ENCODE results near the gene CCDC60.
A peak's percentile ranks its signal among the peaks of the same experiment; 100 is the strongest.

The CCDC60 gene

GRCh38 chr12:119391673-119392072, 57.1 kb downstream of the CCDC60 start:
- DNase-seq: no peak

GRCh38 chr12:119393677-119394076, 59.1 kb downstream of the CCDC60 start:
- no peak for DNase-seq

DNA sequence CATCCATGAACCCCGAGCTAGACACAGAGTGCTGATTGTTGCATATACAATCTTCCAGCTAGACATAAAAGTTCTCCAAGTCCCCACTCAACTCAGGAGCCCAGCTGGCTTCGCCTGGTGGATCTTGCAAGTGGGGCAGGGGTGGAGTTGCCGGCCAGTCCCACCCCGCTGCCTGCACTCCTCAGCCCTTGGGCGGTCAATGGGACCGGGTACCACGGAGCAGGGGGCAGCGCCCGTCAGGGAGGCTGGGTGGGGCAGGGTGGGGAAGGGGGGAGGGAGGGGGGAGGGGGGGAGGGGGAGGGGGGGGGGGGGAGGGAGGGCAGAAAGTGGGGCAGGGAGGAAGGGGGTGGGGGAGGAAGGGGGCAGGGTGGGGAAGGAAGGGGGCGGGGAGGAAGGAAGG, 63.0 kb downstream of the CCDC60 start:
- DNase-seq: no peak

- no peak for DNase-seq
Observed at GRCh38 chr12:119398190-119398589, 63.7 kb downstream of the CCDC60 start.

- DNase-seq: no peak
Observed at GRCh38 chr12:119399301-119399700, 64.8 kb downstream of the CCDC60 start.

- DNase-seq: no peak
Observed at GRCh38 chr12:119406308-119406707, 71.8 kb downstream of the CCDC60 start.

DNA sequence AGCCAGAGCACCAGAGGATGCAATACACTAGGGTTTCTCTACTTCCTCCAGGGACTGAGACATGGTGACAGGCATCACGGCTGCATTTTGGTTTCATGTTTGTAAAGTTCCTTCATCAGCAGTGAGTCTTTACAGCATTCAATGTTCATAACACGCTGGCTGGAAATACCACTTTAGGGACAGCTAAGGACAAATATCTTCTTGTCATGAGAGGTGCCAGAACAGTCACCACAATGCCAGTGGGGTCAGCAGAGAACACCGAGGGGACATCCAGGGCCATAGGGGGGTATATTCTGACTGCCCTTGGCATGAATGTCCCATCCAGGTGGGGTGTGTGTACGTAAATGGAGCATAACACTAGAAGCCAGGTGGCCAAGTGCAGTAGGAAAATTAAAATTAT, 72.3 kb downstream of the CCDC60 start:
- DNase-seq: no peak

- DNase-seq: no peak
Observed at GRCh38 chr12:119409043-119409442, 74.5 kb downstream of the CCDC60 start.

DNA sequence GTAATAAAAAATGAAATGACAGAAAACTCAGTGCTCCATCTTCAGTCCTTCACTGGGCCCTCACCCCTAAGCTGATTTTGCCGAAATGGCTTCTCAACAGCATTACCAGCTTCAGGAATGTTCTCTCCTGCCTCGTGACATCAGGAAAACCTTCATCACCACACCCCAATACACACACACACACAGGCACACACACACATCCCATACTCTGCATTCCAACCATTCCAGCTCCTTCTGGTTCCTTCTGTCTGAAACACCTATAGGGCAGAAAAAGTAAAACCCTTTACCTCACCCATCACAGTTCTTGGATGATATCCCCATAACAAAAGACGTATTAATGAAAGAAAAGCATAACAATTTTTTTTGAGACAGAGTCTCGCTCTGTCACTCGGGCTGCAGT, 75.9 kb downstream of the CCDC60 start:
- no peak for DNase-seq

DNA sequence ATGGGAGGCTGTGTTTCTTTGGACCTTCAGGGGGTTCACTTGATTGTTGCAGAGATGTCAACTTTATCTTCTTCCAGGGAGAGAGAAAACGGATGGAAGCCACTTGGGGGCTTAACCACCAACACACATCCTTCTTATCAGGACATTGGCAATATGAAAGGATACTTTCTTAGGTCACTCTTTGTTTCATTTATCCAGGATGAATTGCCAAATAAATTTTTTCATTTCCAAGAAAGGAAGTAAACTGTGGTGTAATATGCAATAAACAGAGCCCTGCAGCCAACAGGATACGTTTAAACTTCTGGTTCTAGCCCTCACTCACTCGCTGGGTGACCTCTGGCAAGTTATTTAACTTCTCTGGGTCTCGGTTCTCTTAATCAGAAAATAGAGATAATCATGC, 77.8 kb downstream of the CCDC60 start:
- DNase-seq: no peak

GRCh38 chr12:119412811-119413794, 78.6 kb downstream of the CCDC60 start:
- DNase-seq: peak; percentile 63

GRCh38 chr12:119415714-119416113, 81.2 kb downstream of the CCDC60 start:
- no peak for DNase-seq

DNA sequence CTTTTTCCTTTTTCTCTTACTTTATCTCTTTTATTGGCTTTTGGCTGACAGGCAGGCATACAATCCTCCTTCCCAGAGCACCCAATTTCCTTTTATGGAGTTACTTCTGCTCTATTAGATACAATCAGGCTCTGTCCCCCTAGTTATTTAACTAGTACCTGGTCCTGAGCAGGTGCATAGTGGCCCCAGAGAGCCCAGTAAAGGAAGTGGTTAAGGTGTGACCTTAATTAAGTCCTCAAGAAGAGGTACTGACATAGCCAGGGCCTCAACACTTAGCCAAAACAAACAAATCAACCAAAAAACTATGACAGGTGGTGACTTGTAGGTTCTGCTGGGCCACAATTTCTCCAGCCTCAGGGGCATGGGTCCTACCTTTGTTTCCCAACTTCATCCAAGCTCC, 82.9 kb downstream of the CCDC60 start:
- DNase-seq: no peak

- no peak for DNase-seq
Observed at GRCh38 chr12:119419381-119419780, 84.9 kb downstream of the CCDC60 start.

DNA sequence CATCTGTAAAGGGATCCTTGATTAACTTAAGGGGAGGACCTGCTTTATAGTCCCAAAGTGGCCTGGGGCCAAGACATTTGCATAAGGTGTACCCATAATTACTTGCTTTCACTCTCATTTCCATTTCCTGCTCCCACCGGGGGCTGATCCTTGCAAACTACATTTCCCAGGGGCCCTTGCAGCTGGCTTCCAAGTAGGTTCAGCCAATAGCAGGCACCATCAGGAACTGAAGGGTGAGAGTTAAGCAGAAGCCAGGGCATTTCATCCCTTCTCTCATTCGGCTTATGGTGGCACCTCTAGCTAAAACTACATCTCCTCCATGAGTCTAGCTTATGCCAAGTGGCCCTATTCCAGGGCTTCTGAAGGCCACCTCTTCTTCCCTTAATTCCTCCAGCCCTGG, 88.8 kb downstream of the CCDC60 start:
- DNase-seq: peak; percentile 27

- no peak for DNase-seq
Observed at GRCh38 chr12:119425623-119426022, 91.1 kb downstream of the CCDC60 start.

DNA sequence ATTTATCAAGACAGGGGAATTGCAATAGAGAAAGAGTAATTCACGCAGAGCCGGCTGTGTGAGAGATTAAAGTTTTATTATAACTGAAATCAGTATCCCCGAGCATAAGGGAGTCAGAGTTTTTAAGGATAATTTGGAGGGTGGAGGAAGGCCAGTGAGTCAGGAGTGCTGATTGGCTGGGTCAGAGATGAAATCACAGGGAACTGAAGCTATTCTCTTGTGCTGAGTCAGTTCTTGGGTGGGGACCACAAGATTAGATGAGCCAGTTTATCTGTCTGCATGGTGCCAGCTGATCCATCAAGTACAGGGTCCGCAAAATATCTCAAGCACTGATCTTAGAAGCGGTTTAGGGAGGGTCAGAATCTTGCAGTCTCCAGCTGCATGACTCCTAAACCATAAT, 96.6 kb downstream of the CCDC60 start:
- no peak for DNase-seq

DNA sequence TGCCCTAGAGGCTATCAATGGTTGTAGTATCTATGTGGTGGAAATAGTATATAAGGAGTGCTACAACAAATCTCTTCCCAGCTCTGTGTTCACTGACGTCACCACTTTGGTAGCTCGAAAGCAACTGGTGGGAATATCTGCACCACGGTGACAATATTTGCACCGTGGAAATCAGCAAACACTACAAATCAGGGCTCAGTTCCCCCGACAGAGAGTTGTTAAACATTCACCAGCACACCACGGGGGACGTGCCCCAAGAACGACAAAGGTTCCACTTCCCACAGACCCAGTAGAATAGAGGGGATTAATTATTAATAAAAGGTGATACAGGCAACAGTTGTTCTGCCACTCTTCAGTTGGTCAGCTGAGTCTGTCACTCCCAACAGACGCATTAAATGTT, 98.4 kb downstream of the CCDC60 start:
- no peak for DNase-seq

DNA sequence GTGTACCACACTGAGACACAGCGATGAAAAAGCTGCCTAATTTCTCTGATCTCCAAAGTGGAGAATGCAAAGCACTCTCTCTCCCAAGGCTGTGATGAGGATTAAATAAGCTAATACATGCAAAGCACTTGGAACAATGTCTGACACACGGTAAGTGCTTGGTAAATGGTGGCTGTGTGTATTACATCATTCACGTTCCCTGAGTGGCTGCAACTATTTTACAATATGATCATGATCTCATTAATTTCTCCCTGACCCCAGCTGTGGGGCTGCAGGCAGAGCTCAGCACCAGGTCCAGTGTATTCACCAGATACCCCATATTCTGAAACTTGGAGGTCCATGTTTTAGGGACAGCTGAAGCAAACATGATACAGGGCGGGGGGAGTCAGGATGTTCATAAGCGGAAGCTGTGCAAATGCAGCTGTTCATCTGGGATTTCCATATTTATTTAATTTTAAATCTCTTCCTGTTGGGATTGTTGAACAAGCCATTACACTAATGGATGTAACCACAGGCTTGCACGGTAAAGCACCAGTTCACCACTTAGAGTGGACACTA, 106.4 kb downstream of the CCDC60 start:
- peak; percentile 1 for DNase-seq

DNA sequence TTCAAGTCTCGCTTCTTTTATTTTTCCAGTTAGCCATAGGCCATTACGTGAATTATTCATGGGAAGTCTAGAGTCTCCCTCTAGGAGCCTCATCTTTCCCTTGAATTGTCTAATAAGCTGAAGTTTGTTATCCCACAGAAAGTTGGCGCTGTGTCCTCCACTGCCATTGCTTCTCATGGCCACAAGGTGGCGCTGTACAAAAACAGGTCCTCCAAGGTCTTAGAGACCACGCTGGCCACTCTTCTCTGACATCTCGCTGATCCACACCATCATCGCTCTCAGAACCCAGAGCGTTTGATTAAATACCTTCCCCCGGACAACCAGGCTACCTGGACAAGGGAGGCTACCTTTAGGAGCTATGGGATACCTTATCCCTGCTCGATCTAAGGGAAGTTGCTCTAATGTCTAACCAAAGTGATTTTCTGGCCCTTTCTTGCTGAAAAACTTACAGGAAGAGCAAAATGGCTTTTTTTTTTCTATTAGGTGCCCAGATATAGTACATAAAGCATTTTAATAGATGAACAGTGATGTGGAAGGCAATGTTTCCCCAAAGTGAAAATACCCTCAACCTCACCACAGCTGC, 110.0 kb downstream of the CCDC60 start:
- DNase-seq: peak; percentile 19

DNA sequence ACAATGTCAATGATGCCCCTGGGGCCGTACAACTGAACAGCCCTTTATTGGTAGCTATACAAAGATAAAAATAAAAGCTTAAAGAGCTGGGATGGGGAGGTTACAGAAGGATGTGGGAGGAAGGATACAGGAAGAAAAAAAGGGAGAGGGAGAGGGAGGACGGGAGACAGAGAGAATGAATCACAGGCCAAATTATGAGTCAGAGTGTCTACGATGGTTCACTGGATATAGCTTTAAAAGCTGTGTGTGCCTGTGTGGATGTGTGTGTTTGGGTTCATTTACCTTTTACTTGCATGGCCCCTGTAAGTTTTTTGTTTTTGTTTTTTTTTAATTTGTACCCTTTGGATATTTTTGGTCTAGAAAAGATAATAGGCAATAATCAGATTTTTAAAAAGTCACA, 111.9 kb downstream of the CCDC60 start:
- DNase-seq: no peak

DNA sequence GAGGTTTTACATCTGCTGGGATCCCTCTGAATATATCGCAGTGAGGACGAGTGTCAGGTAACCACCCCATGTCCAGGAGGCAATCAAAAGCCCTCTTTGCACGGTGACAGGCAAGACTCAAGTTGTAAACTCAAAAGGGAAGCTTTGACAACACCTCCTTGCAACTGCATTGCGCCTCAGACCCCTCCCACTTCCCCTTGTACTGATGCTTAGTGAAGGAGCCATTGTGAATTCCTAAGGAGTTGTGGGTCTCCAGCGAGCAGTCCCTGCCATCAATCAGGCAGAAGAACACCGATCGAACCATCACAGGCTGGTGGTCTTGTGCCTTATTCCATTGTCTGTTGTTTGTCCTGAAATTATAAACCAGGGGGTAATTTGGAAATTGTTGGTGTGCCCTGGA, 112.6 kb downstream of the CCDC60 start:
- no peak for DNase-seq

- no peak for DNase-seq
Observed at GRCh38 chr12:119447618-119448017, 113.1 kb downstream of the CCDC60 start.

DNA sequence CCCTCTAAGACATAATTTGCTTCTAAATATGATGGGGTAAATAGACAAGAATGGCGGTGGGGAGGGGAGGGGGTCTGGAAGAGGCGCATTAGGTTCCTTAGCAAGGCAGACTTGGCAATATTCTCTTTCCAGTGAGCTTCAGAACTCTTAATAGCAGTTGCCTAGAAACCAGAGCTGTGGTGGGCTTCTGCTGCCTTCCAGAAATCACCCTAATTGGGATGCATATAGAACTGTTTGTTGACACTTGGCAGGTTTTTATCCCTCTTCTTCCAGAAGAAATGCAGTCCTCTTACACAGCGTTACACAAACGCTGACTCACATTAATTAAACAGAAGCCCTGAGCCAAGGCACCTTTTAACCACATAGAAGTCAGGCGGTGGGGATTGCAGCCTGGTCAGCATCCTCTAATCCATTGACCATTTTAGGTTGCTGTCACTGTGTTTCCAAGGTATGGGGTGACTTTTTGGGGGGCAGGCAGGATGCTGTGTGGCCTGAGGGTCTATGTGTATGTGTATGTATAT, 114.1 kb downstream of the CCDC60 start:
- no peak for DNase-seq
